Activated CD8-positive, alpha-beta T cell treated with anti-CD3 and anti-CD28 coated beads, Interleukin-2, amount 10 ng/mL, durations not matched to agents 7 days and 5 days (primary cell): ENCODE measurements around the gene CUBN. TPM values are rescaled to one million over a fixed set of nuclear protein-coding genes. Genes with fewer than 3 reads are reported as not detected.

Experiments used
- ATAC-seq: fragments of 150-1000 bp; cut with Tn5 transposase; one replicate; pipeline ENCODE4 v1.10.0; 2021; ENCODE audit warnings: moderate library complexity
- CTCF ChIA-PET: fragments of 350-600 bp; sonication (Branson Sonifier 250); formaldehyde crosslinking; loops from one replicate; lab custom pipeline; 2021; ENCODE audit warnings: antibody characterized with exemption; lab: Charles Lee
- POLR2A ChIA-PET: fragments of 350-600 bp; sonication (Branson Sonifier 250); formaldehyde crosslinking; loops from one replicate; lab custom pipeline; 2021; ENCODE audit warnings: antibody characterized with exemption; lab: Charles Lee
- DNase-seq: peaks from one replicate; pipeline ENCODE4 v3.0.0-alpha.2; 2020
- H3K27ac Mint-ChIP-seq: one replicate; pipeline ENCODE4 v1.8.0; 2021; ENCODE audit warnings: mild to moderate bottlenecking, mixed read lengths
- H3K27me3 Mint-ChIP-seq: one replicate; pipeline ENCODE4 v1.8.0; 2021; ENCODE audit warnings: low read depth, mixed read lengths
- H3K36me3 Mint-ChIP-seq: one replicate; pipeline ENCODE4 v1.8.0; 2021; ENCODE audit warnings: low read depth, mixed read lengths
- H3K4me1 Mint-ChIP-seq: one replicate; pipeline ENCODE4 v1.8.0; 2021; ENCODE audit warnings: low read depth, mixed read lengths
- H3K4me3 Mint-ChIP-seq: one replicate; pipeline ENCODE4 v1.8.0; 2021; ENCODE audit warnings: mild to moderate bottlenecking, mixed read lengths
- H3K9me3 Mint-ChIP-seq: one replicate; pipeline ENCODE4 v1.8.0; 2022; ENCODE audit warnings: mixed read lengths; ENCODE audit not compliant: insufficient read depth
- total RNA-seq, 2 experiments: library from RNA; stranded (reverse); gene quantifications; one replicate each; pipeline ENCODE4 v1.2.3, GENCODE V29; 2021

Gene CUBN
- total RNA-seq, 2 experiments from 2014 or later = 0.68 to 1.2 TPM

GRCh38 chr10:16913266-16913665, 216.3 kb downstream of the CUBN start:
- Mint-ChIP-seq H3K9me3 (no peaks in the 10 kb centered on the region), H3K4me1 (peaks cover 14% of the 10 kb centered on the region), H3K4me3 (no peak overlapping the region), H3K27ac (no peak overlapping the region), H3K36me3 (peaks cover 1% of the 10 kb centered on the region), H3K27me3 (no peaks in the 10 kb centered on the region)
- DNase-seq = no peak
- CTCF ChIA-PET = no interaction called here
- POLR2A ChIA-PET = no interaction called here
- no peak for ATAC-seq

DNA sequence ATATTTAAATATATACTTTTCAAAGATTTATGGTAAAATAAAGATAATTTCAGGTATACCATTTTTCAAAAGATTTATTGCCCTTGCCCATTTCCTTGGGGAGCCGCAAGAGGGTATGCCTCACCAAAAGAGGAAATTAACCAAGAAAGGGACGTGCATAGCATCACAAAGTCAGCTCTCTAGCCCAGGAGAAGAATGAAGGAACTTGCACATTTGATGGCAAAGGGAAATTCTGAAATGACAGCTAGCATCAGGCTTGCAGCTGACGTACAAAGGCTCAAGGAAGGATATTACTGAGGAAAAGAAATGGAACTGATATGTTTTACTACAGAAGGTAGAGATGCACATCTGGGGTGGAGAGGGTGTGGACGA, 218.8 kb downstream of the CUBN start:
- no peak overlapping the region for H3K4me3 Mint-ChIP-seq
- CTCF ChIA-PET = no interaction called here
- no peak for DNase-seq
- no peaks in the 10 kb centered on the region for H3K9me3 Mint-ChIP-seq
- H3K36me3 Mint-ChIP-seq = peaks cover 1% of the 10 kb centered on the region
- no peaks in the 10 kb centered on the region for H3K27me3 Mint-ChIP-seq
- POLR2A ChIA-PET = no interaction called here
- no peak for ATAC-seq
- no peak overlapping the region for H3K27ac Mint-ChIP-seq
- peaks cover 20% of the 10 kb centered on the region for H3K4me1 Mint-ChIP-seq

- DNase-seq = no peak
- H3K9me3 Mint-ChIP-seq = no peaks in the 10 kb centered on the region
- H3K27me3 Mint-ChIP-seq = no peaks in the 10 kb centered on the region
- ATAC-seq = no peak
- H3K27ac Mint-ChIP-seq = no peak overlapping the region
- peaks cover 20% of the 10 kb centered on the region for H3K4me1 Mint-ChIP-seq
- CTCF ChIA-PET = no interaction called here
- H3K4me3 Mint-ChIP-seq = no peak overlapping the region
- no peaks in the 10 kb centered on the region for H3K36me3 Mint-ChIP-seq
- POLR2A ChIA-PET = no interaction called here
Measured at GRCh38 chr10:16909961-16910792, 219.4 kb downstream of the CUBN start.

GRCh38 chr10:16909271-16909767, 220.3 kb downstream of the CUBN start:
- ATAC-seq (no peak), DNase-seq (no peak)
- Mint-ChIP-seq H3K9me3 (no peaks in the 10 kb centered on the region), H3K4me1 (peaks cover 22% of the 10 kb centered on the region), H3K36me3 (no peaks in the 10 kb centered on the region), H3K27ac (no peak overlapping the region), H3K27me3 (no peaks in the 10 kb centered on the region), H3K4me3 (no peak overlapping the region)
- ChIA-PET POLR2A (no interaction called here), CTCF (no interaction called here)

DNA sequence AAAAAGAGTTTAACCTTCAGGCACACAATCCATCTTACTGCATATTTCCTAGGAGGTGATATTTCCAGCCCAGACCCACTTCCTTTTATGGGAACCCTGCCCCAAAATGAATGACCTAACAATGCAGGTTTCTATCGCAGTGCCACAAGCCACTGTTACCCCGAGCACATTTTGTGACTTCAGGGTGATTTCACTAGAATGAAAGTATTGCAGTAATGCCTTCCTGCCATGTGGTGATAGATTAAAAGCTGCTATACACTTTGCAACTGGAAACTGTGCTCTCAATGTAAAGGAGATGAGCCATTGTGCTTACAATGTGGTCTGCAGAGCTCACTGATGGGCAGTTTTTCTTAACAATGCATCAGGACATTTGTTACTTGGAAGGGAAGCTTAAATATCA, 221.9 kb downstream of the CUBN start:
- CTCF ChIA-PET = no interaction called here
- H3K4me1 Mint-ChIP-seq = peaks cover 30% of the 10 kb centered on the region

DNA sequence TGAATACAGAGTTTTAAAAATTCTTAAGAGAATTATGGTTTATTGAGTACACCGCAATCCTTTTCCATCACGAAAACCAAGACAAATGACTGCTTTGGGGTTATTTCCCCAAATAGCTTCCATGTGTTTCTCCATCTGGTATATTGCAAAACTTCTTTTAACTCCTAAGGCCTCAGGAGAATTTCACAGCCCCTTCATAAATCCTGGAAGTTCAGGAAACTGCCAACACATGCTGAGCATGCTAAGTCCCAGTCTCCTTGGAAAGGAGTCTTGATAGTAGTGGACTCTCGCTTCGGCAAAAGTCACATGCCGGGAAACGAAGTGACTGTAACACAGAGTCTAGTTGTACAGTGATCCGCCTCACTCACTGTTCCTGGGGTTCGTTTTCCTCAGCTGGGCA, 224.3 kb downstream of the CUBN start:
- peaks cover 6% of the 10 kb centered on the region for H3K9me3 Mint-ChIP-seq
- no peak overlapping the region for H3K27ac Mint-ChIP-seq
- no peaks in the 10 kb centered on the region for H3K36me3 Mint-ChIP-seq
- ChIA-PET CTCF (interaction anchor here (1.3 to 1.5 kb wide), 2 partner anchors 14 to 15 kb away, joined by 3 to 4 read pairs; no protein-coding TSS in a partner anchor), POLR2A (no interaction called here)
- H3K27me3 Mint-ChIP-seq = no peaks in the 10 kb centered on the region
- ATAC-seq (no peak), DNase-seq (no peak)
- peaks cover 27% of the 10 kb centered on the region for H3K4me1 Mint-ChIP-seq
- no peak overlapping the region for H3K4me3 Mint-ChIP-seq

More for the DNA sequence above, 221.9 kb downstream of the CUBN start:
- ATAC-seq (peak; percentile 28), DNase-seq (no peak)
- POLR2A ChIA-PET = no interaction called here
- Mint-ChIP-seq H3K27me3 (no peaks in the 10 kb centered on the region), H3K27ac (no peak overlapping the region), H3K36me3 (no peaks in the 10 kb centered on the region), H3K9me3 (peaks cover 6% of the 10 kb centered on the region), H3K4me3 (no peak overlapping the region)

DNA sequence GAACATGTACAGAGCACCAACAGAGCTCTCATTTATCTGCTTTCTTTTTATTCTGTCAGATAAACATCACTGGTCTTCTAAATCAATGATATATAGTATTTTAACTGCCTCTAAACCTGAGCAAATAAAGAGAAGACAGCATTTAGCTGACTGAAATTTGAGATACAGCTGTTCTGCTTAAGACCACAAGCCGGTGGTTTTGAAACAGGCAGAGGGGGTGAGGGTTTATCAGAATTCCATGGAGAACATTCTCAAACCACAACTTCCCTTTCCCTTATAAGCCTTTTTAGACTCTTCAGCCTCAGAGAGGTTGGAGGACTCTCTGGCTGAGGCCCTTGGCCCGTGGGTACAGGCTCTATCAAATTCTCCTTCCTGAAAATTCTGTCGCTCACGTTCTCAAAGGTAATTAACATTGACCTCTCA, 225.0 kb downstream of the CUBN start:
- Mint-ChIP-seq H3K4me3 (no peak overlapping the region), H3K36me3 (no peaks in the 10 kb centered on the region), H3K4me1 (peaks cover 20% of the 10 kb centered on the region), H3K27me3 (no peaks in the 10 kb centered on the region), H3K27ac (no peak overlapping the region), H3K9me3 (peaks cover 6% of the 10 kb centered on the region)
- ChIA-PET POLR2A (no interaction called here), CTCF (interaction anchor here (1.3 to 1.5 kb wide), 2 partner anchors 13 to 14 kb away, joined by 3 to 4 read pairs; no protein-coding TSS in a partner anchor)
- no peak for DNase-seq
- no peak for ATAC-seq

- POLR2A ChIA-PET = no interaction called here
- Mint-ChIP-seq H3K4me3 (no peak overlapping the region), H3K4me1 (peaks cover 20% of the 10 kb centered on the region), H3K27ac (no peak overlapping the region), H3K27me3 (no peaks in the 10 kb centered on the region), H3K36me3 (no peaks in the 10 kb centered on the region), H3K9me3 (peaks cover 6% of the 10 kb centered on the region)
- no peak for ATAC-seq
- DNase-seq = no peak
- CTCF ChIA-PET = no interaction called here
Measured at GRCh38 chr10:16904049-16904448, 225.6 kb downstream of the CUBN start.

GRCh38 chr10:16902606-16903005, 227.0 kb downstream of the CUBN start:
- Mint-ChIP-seq H3K27me3 (no peaks in the 10 kb centered on the region), H3K4me1 (peaks cover 17% of the 10 kb centered on the region), H3K9me3 (peaks cover 6% of the 10 kb centered on the region), H3K4me3 (peak overlapping the region; percentile 51), H3K27ac (peak overlapping the region; percentile 64), H3K36me3 (no peaks in the 10 kb centered on the region)
- POLR2A ChIA-PET = interaction anchor here (1.0 to 1.5 kb wide), 3 partner anchors 11 to 327 kb away, joined by 3 to 10 read pairs (median 7); partner anchors contain the start of gene VIM
- ATAC-seq (peak; percentile 97), DNase-seq (peak; percentile 63)
- CTCF ChIA-PET = interaction anchor here (0.6 to 1.2 kb wide), 3 partner anchors 40 to 545 kb away, joined by 3 to 4 read pairs (median 3); partner anchors contain the start of gene TRDMT1

DNA sequence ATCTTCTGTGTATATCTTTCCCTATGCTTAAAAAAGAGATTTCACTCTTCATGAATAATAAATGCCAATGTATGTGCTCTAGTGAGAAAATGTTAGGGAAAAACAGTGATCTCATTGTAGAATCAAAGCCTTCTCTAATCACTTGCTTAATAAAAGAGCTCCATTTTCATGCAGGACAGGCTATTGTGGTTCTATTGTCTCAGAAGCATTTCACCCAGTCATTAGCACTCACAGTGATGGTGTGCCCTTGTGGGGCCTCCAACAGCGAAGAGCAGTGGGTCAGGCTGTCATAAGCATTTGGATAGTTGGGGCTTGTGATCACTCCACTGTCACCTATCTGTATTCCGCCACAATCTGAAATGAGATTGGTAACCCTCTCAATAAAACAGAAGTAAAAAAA, 228.5 kb downstream of the CUBN start:
- ChIA-PET CTCF (interaction anchor here (1.0 kb wide), 1 partner anchor 10 kb away, joined by 3 read pairs; no protein-coding TSS in a partner anchor), POLR2A (interaction anchor here (1.1 kb wide), 1 partner anchor 10 kb away, joined by 4 read pairs; no protein-coding TSS in a partner anchor)
- no peak for DNase-seq
- peaks cover 15% of the 10 kb centered on the region for H3K4me1 Mint-ChIP-seq
- H3K36me3 Mint-ChIP-seq = peaks cover 2% of the 10 kb centered on the region
- H3K27me3 Mint-ChIP-seq = no peaks in the 10 kb centered on the region
- H3K4me3 Mint-ChIP-seq = no peak overlapping the region
- no peak for ATAC-seq
- no peak overlapping the region for H3K27ac Mint-ChIP-seq
- peaks cover 6% of the 10 kb centered on the region for H3K9me3 Mint-ChIP-seq

DNA sequence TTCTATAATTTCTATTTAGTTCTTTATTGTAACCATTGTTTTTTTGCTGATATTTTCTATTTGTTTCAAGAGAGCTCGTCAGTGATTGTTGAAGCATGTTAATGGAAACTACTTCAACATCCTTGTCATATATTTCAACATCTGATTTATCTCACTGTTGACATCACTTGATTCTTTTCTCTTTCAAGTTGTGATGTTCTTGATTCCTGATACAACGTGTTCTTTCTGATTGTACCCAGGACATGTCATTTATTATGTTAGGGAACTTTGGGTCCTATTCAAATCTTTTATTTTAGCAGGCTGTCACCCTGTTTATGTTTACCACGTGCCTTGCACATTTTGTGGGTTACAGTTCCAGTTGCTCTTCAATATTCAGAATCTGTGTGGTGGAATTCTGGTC, 232.6 kb downstream of the CUBN start:
- ChIA-PET CTCF (no interaction called here), POLR2A (interaction anchor here (0.6 kb wide), 1 partner anchor 399 kb away, joined by 3 read pairs; no protein-coding TSS in a partner anchor)
- no peak overlapping the region for H3K27ac Mint-ChIP-seq
- H3K4me3 Mint-ChIP-seq = no peak overlapping the region
- H3K36me3 Mint-ChIP-seq = peaks cover 2% of the 10 kb centered on the region
- no peaks in the 10 kb centered on the region for H3K27me3 Mint-ChIP-seq
- DNase-seq = no peak
- H3K9me3 Mint-ChIP-seq = no peaks in the 10 kb centered on the region
- H3K4me1 Mint-ChIP-seq = peaks cover 1% of the 10 kb centered on the region
- no peak for ATAC-seq

GRCh38 chr10:16894821-16895220, 234.8 kb downstream of the CUBN start:
- H3K4me1 Mint-ChIP-seq = peaks cover 15% of the 10 kb centered on the region
- CTCF ChIA-PET = no interaction called here
- no peaks in the 10 kb centered on the region for H3K9me3 Mint-ChIP-seq
- peaks cover 2% of the 10 kb centered on the region for H3K36me3 Mint-ChIP-seq
- H3K27ac Mint-ChIP-seq = no peak overlapping the region
- no peaks in the 10 kb centered on the region for H3K27me3 Mint-ChIP-seq
- POLR2A ChIA-PET = interaction anchor here (0.6 kb wide), 1 partner anchor 336 kb away, joined by 3 read pairs; no protein-coding TSS in a partner anchor
- DNase-seq (no peak), ATAC-seq (no peak)
- H3K4me3 Mint-ChIP-seq = no peak overlapping the region
